ENCODE data around the gene MAGI2.
A peak's percentile ranks its signal among the peaks of the same experiment; 100 is the strongest.
"Not testable (repeated sequence)": the region's sequence is repeated elsewhere in the genome, so short reads cannot be mapped to it uniquely, and the experiment has no call there.

The MAGI2 gene

GRCh38 chr7:78635026-78635793 lies 818.3 kb downstream of the MAGI2 start:
- no peak for DNase-seq (ENCODE audit: low spot score)

GRCh38 chr7:78634093-78634492 lies 819.4 kb downstream of the MAGI2 start:
- DNase-seq (ENCODE audit: low spot score): peak; percentile 82

DNA sequence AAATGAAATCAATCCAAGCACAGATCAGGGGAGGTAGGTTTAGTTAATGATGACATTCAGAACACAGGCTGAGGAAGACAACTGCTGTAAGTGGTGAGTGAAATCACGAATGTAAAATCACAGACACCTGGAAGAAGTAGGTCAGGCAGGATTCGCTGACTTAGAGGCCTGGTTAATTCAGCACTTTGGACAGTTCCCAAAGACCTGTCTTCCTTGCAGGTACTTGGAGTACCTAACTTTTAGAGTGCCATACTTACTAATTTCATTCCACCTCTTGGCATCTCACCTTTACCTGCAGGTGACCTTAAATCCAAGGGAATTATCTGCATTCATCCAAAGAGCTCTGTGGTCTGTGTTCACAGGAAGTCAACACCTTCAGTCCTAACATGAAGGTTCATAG lies 832.5 kb downstream of the MAGI2 start:
- DNase-seq (ENCODE audit: low spot score): no peak

DNA sequence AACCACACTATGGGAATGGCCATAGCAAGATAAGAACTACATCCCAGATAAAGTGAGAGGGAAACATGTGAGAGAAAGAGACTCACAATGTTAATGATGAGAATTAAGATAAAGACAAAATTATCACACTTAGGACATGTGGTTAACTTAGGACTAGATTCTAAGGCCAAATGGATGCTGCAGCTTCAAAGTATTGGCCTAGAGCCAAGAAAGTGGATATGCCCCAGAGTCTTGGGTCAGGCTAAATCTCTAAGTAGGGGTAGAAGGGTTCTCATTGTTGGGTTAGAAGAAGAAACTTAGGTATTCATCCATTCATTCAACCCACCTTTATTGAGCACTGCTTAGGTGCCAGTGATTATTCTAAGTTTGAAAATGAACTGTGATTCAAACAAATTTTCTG lies 836.9 kb downstream of the MAGI2 start:
- DNase-seq (ENCODE audit: low spot score): no peak

DNA sequence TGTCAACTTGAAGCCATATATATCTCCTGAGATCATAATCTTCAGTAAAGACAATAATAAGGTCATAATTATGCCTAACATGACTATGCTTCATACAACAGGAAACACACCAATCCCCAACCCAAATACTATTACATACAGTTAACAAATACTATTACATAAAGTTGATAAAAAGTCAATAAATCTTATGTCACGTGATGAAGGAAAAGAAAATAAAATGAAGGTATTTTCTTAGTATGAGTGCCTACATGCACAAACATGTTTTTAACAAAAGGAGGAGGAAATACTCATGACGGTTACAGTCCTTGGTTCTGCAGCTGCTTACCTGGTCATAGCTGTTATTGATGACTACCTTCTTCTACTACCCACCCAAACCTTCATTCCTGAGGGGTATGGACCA lies 844.2 kb downstream of the MAGI2 start:
- DNase-seq (ENCODE audit: low spot score): no peak

DNA sequence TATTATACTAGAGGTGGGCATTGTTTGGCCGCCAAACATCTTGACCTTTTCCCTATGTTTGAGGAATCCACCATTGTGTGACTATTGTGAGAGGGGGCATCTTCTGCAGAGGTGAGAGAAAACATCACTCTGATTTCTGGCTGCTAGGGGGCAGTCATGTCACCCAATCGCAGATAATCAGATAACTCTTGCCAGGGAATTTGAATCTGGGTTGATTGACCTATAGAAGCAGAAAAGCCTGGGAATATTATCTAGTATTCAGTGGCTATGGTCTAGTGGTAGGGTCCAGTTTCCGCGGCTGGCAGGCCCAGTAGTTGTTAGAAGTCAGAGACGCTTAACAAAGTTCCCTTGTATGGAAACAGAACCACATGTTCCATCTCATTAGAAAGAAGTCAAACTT lies 846.4 kb downstream of the MAGI2 start:
- DNase-seq (ENCODE audit: low spot score): peak; percentile 62

DNA sequence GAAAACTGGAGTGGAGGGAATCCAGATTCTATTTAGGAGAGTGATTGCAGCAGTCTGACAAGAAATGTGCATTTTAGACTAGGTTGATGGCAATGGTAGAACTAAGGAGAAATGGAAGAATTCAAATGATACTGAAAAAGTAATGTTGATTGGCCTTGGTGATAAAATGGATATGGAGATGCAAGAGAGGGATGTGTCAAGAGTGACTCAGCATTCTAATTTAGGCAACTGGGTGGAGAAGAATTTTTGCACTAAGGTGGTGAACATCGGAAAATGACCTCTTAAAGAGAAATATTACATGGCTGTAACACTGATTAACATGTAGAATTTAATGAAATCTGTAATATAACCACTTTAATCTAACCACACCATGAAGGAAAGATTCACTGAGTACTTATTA lies 848.3 kb downstream of the MAGI2 start:
- no peak for DNase-seq (ENCODE audit: low spot score)

DNA sequence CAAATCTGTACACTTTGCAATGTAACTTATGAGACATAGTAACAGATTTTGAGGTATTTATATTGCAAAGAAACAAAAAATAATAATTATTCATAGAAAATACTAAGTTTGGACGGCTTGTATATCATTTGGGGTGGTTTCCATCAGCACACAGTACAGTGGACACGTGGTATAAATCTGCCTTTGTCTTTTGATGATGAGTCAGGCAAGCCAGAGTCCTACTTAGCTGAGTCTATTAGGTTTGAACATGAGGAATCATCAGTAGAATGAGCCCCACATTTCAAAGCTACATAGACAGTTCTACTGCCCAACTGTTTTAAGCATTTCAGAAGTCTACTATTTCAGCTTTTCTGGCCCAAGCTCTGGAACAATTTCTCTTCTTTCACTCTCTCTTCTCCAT lies 851.7 kb downstream of the MAGI2 start:
- peak; percentile 43 for DNase-seq (ENCODE audit: low spot score)

GRCh38 chr7:78594156-78594555 lies 859.3 kb downstream of the MAGI2 start:
- DNase-seq (ENCODE audit: low spot score): no peak

DNA sequence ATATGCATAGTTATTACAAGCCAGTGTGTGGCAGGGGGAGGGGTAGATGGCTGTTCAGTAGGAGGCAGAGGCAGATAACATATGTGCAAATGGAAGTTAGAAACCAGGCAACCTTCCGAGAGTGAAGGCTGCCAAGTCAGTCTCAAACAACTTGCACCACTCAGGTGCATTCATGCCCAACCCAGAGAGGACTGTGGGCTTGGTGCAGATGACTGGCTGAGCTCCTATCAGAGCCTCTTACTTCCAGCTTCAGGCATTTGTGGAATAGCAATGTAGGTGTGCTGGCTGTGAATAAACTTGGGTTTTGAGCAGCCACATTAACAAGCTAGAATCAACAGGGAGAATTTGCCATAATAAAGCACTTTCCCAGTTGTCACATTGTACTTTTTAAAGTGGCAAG lies 865.1 kb downstream of the MAGI2 start:
- DNase-seq (ENCODE audit: low spot score): no peak

DNA sequence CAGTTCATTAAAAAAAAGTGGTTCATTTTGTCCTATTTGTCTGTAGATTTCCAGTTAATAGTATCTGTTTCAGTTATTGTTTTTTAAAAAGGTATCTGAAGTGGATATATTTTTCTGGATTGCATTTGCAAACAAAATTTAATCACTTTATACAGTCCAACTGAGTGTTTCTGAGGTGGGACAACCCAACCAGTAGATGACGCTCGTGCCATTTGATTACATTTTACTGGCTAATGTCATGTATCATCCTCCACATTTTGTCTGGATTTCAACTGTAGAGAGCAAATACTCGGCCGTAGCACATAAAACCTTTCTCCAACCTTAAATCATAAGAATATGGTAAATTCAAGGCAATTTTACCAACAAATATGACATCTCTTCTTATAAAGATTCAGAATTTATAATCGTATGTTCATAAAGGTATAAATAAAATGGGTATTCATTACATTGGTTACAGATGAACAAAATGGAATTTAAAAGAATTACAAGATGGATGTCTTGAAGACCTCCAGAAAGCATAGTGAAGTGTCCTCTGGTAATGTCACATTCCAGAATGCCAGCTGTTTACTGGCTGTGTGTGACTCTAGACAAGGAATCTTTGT lies 865.9 kb downstream of the MAGI2 start:
- DNase-seq (ENCODE audit: low spot score): no peak

- DNase-seq (ENCODE audit: low spot score): no peak
Measured at GRCh38 chr7:78585980-78586379, 867.5 kb downstream of the MAGI2 start.

GRCh38 chr7:78578686-78579085 lies 874.8 kb downstream of the MAGI2 start:
- no peak for DNase-seq (ENCODE audit: low spot score)

DNA sequence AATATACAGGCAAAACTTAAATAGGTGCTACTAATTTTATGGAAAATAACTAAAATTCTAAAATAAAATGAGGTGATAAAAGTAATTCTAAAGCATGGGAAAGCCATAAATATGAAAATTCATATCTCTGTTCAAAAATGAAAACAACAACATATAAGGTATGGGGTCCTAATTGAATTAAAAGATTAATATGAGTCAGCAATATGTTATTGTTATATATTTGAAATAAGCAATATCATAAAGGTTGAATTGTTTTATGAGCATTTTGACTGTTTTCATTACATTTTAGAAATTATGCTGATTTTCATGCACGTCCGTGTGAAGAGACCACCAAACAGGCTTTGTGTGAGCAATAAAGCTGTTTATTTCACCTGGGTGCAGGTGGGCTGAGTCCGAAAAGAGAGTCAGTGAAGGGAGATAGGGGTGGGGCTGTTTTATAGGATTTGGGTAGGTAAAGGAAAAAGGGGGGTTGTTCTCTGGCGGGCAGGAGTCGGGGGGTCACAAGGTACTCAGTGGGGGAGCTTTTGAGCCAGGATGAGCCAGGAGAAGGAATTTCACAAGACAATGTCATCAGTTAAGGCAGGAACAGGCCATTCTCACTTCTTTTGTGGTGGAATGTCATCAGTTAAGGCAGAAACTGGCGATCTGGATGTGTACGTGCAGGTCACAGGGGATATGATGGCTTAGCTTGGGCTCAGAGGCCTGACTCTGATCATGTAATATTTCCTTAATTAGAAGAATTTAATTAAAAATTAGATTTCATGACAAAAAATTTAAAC lies 876.1 kb downstream of the MAGI2 start:
- DNase-seq (ENCODE audit: low spot score): not testable (repeated sequence)

GRCh38 chr7:78576236-78576635 lies 877.2 kb downstream of the MAGI2 start:
- no peak for DNase-seq (ENCODE audit: low spot score)

- no peak for DNase-seq (ENCODE audit: low spot score)
Measured at GRCh38 chr7:78571292-78571691, 882.2 kb downstream of the MAGI2 start.

GRCh38 chr7:78568690-78569089 lies 884.8 kb downstream of the MAGI2 start:
- peak; percentile 55 for DNase-seq (ENCODE audit: low spot score)

GRCh38 chr7:78567836-78568235 lies 885.6 kb downstream of the MAGI2 start:
- DNase-seq (ENCODE audit: low spot score): no peak

- no peak for DNase-seq (ENCODE audit: low spot score)
Measured at GRCh38 chr7:78565784-78566183, 887.7 kb downstream of the MAGI2 start.

DNA sequence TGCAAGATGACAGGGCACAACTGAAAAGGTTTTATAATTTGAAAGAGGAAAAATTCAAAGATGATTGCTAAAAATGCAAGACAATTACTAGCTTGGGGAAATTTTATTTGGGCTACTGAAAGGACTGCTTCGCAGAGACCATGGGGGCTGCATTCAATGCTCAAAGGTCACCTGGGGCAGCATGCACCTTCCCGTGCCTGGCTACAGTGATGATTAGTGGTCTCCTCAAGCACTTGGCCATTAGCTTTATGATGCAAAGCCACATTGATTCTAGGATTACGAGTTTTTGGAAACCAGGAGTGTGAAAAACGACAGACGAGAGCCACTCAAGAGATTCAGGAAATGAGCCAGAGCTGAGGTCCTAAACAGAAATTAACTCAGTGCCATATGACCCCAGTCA lies 890.3 kb downstream of the MAGI2 start:
- no peak for DNase-seq (ENCODE audit: low spot score)

DNA sequence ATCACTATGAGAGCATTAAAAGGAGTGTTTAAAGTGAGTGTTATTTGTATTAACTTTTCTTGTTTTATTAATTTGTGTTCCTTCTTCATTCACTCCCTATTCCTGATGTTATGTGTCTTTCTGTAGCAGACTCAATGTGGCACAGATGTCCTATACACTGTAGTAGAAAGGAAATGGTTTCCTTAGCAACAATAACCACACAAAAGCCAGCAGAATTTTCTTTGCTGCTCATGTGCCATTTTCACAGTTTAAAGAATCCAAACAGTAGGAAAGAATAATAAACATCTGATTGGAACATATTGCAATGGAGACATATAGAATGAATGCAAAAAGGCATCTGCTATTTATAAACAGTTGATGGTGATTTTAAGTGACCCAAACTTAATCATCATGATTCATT lies 891.3 kb downstream of the MAGI2 start:
- no peak for DNase-seq (ENCODE audit: low spot score)

GRCh38 chr7:78558566-78558965 lies 894.9 kb downstream of the MAGI2 start:
- peak; percentile 89 for DNase-seq (ENCODE audit: low spot score)

DNA sequence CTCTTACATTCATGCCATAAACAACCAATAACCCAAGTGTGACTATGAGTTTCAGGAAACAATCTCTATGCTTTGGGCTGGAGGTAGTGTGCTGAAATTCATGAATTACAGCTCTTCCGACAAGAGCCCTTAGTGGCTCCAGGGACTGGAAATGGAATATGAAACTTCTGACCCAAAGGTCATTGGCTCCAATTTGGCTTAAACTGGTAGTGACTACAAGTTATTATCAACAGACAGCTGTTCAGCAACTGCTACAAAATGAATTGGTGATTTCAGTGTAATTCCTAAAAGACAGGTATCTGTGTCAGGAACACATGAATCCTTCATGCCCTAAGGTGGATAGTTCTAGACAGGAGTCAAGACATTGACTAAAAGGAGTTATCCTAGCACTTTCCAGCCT lies 909.5 kb downstream of the MAGI2 start:
- no peak for DNase-seq (ENCODE audit: low spot score)

Data from globus pallidus (tissue), 1 donor.